ENCODE results near the gene RETN.

RETN gene

DNA sequence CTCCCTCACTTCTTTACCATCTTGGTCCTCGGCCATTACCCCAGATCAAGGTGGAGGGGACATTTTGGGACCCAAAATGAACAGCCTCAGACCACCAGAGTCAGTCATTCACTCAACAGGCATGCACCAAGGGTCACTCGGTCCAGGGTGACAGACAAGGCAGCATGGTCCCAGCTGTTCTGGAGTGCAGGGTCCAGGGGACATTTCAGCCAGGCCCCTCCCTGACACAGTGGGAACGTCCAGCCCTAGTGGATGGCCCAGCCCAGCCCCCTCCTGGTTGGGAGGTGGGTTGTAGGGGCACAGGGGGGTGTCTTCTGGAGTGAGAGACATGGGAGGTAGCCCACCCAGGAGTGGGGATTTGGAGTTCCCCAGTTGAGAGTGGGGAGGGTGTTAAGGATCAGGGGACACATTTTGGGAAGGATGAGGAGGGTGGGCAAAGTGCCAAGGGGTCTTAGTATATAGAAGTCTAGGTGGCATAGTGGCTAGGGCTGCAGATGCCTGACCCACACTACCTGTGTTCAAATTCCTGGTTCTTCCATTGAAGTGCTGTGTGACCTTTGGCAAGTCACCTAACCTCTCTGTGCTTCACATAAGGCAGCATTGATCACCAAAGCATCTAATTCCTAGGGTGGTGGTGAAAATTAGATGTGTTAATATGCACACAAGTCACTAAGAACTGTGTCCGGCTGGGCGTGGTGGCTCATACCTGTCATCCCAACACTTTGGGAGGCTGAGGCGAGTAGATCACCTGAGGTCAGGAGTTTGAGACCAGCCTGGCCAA is 35.6 kb downstream of the RETN start:
- H3K36me3 ChIP-seq (ENCODE audit: insufficient read depth, low read length), result no peaks in the 10 kb centered on the region
- no peak overlapping the region for H2AFZ ChIP-seq (ENCODE audit: low read length, unreplicated experiment)

GRCh38 chr19:7705387-7706187 is 36.7 kb downstream of the RETN start:
- Histone ChIP-seq H3K36me3 (ENCODE audit: insufficient read depth, low read length) (no peaks in the 10 kb centered on the region), H3K4me1 (ENCODE audit: control insufficient read depth, insufficient read depth, low read length, unreplicated experiment) (no peaks in the 10 kb centered on the region), H3K27ac (ENCODE audit: low read depth, low read length) (no peak overlapping the region), H2AFZ (ENCODE audit: low read length, unreplicated experiment) (no peak overlapping the region), H3K79me2 (ENCODE audit: control insufficient read depth, insufficient read depth, low read length, unreplicated experiment) (no peaks in the 10 kb centered on the region), H3K27me3 (ENCODE audit: insufficient read depth, low read length) (no peaks in the 10 kb centered on the region), H3K4me3 (ENCODE audit: low read depth, low read length) (no peak overlapping the region)

More for the DNA sequence above, 35.6 kb downstream of the RETN start:
- no peaks in the 10 kb centered on the region for H3K27me3 ChIP-seq (ENCODE audit: insufficient read depth, low read length)
- H3K27ac ChIP-seq (ENCODE audit: low read depth, low read length), result no peak overlapping the region
- H3K4me1 ChIP-seq (ENCODE audit: control insufficient read depth, insufficient read depth, low read length, unreplicated experiment), result no peaks in the 10 kb centered on the region
- no peaks in the 10 kb centered on the region for H3K79me2 ChIP-seq (ENCODE audit: control insufficient read depth, insufficient read depth, low read length, unreplicated experiment)
- no peak overlapping the region for H3K4me3 ChIP-seq (ENCODE audit: low read depth, low read length)

- Histone ChIP-seq H3K27ac (ENCODE audit: low read depth, low read length) (no peak overlapping the region), H3K36me3 (ENCODE audit: insufficient read depth, low read length) (no peaks in the 10 kb centered on the region), H3K27me3 (ENCODE audit: insufficient read depth, low read length) (no peaks in the 10 kb centered on the region), H3K4me3 (ENCODE audit: low read depth, low read length) (no peak overlapping the region), H2AFZ (ENCODE audit: low read length, unreplicated experiment) (no peak overlapping the region), H3K4me1 (ENCODE audit: control insufficient read depth, insufficient read depth, low read length, unreplicated experiment) (no peaks in the 10 kb centered on the region), H3K79me2 (ENCODE audit: control insufficient read depth, insufficient read depth, low read length, unreplicated experiment) (no peaks in the 10 kb centered on the region)
Observed at GRCh38 chr19:7706188-7706954, 37.5 kb downstream of the RETN start.

DNA sequence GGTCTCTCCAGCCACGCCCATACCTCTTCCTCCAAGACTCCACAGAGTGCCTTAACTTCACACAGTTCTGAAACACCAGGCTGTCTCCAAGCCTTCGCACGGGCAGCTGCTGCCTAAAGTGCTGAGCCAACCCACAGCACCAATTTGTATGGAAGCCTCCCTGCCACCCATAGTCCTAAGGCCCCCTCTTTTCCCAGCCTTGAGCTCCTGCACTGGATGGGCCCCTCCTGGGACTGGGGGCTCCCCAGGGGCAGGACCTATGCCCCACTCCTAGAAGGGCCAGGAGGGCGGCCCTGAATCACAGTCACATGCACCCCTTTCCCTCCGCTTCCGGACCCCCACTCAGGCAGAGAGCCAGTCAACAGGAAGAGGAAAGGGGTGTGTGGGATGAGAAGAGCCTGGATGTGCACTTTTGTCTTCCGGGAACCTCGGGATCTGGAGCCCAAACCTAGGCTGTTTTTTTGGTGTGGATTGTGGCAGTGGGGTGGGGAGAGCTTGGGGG is 38.2 kb downstream of the RETN start:
- H3K4me3 ChIP-seq (ENCODE audit: low read depth, low read length), result no peak overlapping the region
- no peaks in the 10 kb centered on the region for H3K27me3 ChIP-seq (ENCODE audit: insufficient read depth, low read length)
- H2AFZ ChIP-seq (ENCODE audit: low read length, unreplicated experiment), result no peak overlapping the region
- no peaks in the 10 kb centered on the region for H3K36me3 ChIP-seq (ENCODE audit: insufficient read depth, low read length)
- H3K27ac ChIP-seq (ENCODE audit: low read depth, low read length), result no peak overlapping the region
- no peaks in the 10 kb centered on the region for H3K4me1 ChIP-seq (ENCODE audit: control insufficient read depth, insufficient read depth, low read length, unreplicated experiment)
- no peaks in the 10 kb centered on the region for H3K79me2 ChIP-seq (ENCODE audit: control insufficient read depth, insufficient read depth, low read length, unreplicated experiment)

- H3K36me3 ChIP-seq (ENCODE audit: insufficient read depth, low read length), result no peaks in the 10 kb centered on the region
- no peaks in the 10 kb centered on the region for H3K79me2 ChIP-seq (ENCODE audit: control insufficient read depth, insufficient read depth, low read length, unreplicated experiment)
- no peak overlapping the region for H3K4me3 ChIP-seq (ENCODE audit: low read depth, low read length)
- H3K27ac ChIP-seq (ENCODE audit: low read depth, low read length), result no peak overlapping the region
- H3K27me3 ChIP-seq (ENCODE audit: insufficient read depth, low read length), result no peaks in the 10 kb centered on the region
- no peaks in the 10 kb centered on the region for H3K4me1 ChIP-seq (ENCODE audit: control insufficient read depth, insufficient read depth, low read length, unreplicated experiment)
- H2AFZ ChIP-seq (ENCODE audit: low read length, unreplicated experiment), result no peak overlapping the region
Observed at GRCh38 chr19:7709932-7710460, 41.1 kb downstream of the RETN start.

DNA sequence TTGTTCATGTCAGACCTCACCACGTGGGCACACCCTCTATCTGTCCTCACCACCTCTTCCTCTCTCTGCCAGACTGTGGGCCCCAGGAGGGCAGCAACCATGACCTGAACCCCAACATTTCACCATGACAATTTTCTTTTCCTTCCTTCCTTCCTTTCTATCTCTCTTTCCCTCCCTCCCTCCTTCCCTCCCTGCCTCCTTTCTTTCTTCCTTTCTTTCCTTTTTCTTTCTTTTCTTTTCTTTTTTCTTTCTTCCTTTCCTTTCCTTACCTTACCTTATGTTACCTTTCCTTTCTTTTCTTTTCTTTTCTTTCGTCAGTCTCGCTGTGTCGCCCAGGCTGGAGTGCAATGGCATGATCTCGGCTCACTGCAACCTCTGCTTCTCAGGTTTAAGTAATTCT is 41.8 kb downstream of the RETN start:
- Histone ChIP-seq H3K27me3 (ENCODE audit: insufficient read depth, low read length) (no peaks in the 10 kb centered on the region), H3K79me2 (ENCODE audit: control insufficient read depth, insufficient read depth, low read length, unreplicated experiment) (no peaks in the 10 kb centered on the region), H3K36me3 (ENCODE audit: insufficient read depth, low read length) (no peaks in the 10 kb centered on the region), H3K4me3 (ENCODE audit: low read depth, low read length) (no peak overlapping the region), H3K27ac (ENCODE audit: low read depth, low read length) (no peak overlapping the region), H2AFZ (ENCODE audit: low read length, unreplicated experiment) (no peak overlapping the region), H3K4me1 (ENCODE audit: control insufficient read depth, insufficient read depth, low read length, unreplicated experiment) (no peaks in the 10 kb centered on the region)

- H3K27me3 ChIP-seq (ENCODE audit: insufficient read depth, low read length), result peaks cover 6% of the 10 kb centered on the region; the same call in 1 of the 2 replicates
- H3K79me2 ChIP-seq (ENCODE audit: control insufficient read depth, insufficient read depth, low read length, unreplicated experiment), result no peaks in the 10 kb centered on the region
- no peak overlapping the region for H2AFZ ChIP-seq (ENCODE audit: low read length, unreplicated experiment)
- H3K27ac ChIP-seq (ENCODE audit: low read depth, low read length), result no peak overlapping the region
- H3K36me3 ChIP-seq (ENCODE audit: insufficient read depth, low read length), result no peaks in the 10 kb centered on the region
- no peak overlapping the region for H3K4me3 ChIP-seq (ENCODE audit: low read depth, low read length)
- H3K4me1 ChIP-seq (ENCODE audit: control insufficient read depth, insufficient read depth, low read length, unreplicated experiment), result no peaks in the 10 kb centered on the region
Observed at GRCh38 chr19:7715671-7716070, 46.8 kb downstream of the RETN start.

DNA sequence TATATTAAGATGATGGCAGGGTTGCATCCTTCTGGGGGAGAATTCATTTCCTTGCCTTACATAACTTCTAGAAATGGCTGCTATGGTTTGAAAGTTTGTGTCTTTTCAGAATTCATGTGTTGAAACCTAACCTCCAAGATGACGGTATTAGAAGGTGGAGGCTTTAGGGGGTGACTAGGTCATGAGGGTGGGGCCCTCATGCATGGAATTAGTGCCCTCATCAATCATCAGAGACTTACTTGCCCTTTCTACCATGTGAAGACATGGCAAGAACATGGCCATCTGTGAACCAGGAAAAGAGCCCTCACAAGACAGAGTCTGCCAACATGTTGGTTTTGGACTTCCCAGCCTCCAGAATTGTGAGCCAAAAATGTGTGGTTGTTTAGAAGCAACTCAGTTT is 47.9 kb downstream of the RETN start:
- no peaks in the 10 kb centered on the region for H3K79me2 ChIP-seq (ENCODE audit: control insufficient read depth, insufficient read depth, low read length, unreplicated experiment)
- H3K27me3 ChIP-seq (ENCODE audit: insufficient read depth, low read length), result peaks cover 6% of the 10 kb centered on the region; the same call in 1 of the 2 replicates
- H3K4me1 ChIP-seq (ENCODE audit: control insufficient read depth, insufficient read depth, low read length, unreplicated experiment), result no peaks in the 10 kb centered on the region
- H3K4me3 ChIP-seq (ENCODE audit: low read depth, low read length), result no peak overlapping the region
- H3K36me3 ChIP-seq (ENCODE audit: insufficient read depth, low read length), result no peaks in the 10 kb centered on the region
- no peak overlapping the region for H3K27ac ChIP-seq (ENCODE audit: low read depth, low read length)
- no peak overlapping the region for H2AFZ ChIP-seq (ENCODE audit: low read length, unreplicated experiment)

DNA sequence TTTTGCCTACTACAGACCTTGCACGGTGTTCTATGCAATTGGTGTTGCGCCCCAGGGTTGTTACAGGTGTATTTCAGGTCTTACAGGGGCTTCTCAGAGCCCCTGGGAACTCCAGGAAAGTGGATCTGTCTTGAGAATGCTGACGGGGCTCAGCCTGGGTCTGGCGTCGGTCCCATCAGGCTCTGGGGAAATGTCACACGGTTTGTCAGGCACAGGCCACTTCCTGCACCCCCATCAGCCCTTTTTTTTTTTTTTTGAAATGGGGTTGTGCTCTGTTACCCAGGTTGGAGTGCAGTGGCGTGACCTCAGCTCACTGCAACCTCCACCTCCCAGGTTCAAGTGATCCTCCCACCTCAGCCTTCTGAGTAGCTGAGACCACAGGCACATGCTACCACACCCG is 49.8 kb downstream of the RETN start:
- no peaks in the 10 kb centered on the region for H3K36me3 ChIP-seq (ENCODE audit: insufficient read depth, low read length)
- H3K4me1 ChIP-seq (ENCODE audit: control insufficient read depth, insufficient read depth, low read length, unreplicated experiment), result no peaks in the 10 kb centered on the region
- H3K79me2 ChIP-seq (ENCODE audit: control insufficient read depth, insufficient read depth, low read length, unreplicated experiment), result no peaks in the 10 kb centered on the region
- no peak overlapping the region for H2AFZ ChIP-seq (ENCODE audit: low read length, unreplicated experiment)
- H3K4me3 ChIP-seq (ENCODE audit: low read depth, low read length), result no peak overlapping the region
- peaks cover 10% of the 10 kb centered on the region; the same call in 1 of the 2 replicates for H3K27me3 ChIP-seq (ENCODE audit: insufficient read depth, low read length)
- no peak overlapping the region for H3K27ac ChIP-seq (ENCODE audit: low read depth, low read length)

All from ACC112 (cell line).